HG03108 (cell line): ENCODE data around the gene SPRED1.

Source experiments
- ATAC-seq: cut with Tn5 transposase; IDR thresholded peaks from one replicate; pipeline ENCODE4 v1.9.1; 2021; ENCODE audit warnings: moderate library complexity; ENCODE audit not compliant: unreplicated experiment

Gene SPRED1

GRCh38 chr15:38335116-38335515 is 82.5 kb downstream of the SPRED1 start:
- ATAC-seq, result no peak

GRCh38 chr15:38344351-38344750 is 91.7 kb downstream of the SPRED1 start:
- ATAC-seq, result no peak

- ATAC-seq, result no peak
Observed at GRCh38 chr15:38349251-38349650, 96.6 kb downstream of the SPRED1 start.

GRCh38 chr15:38351466-38351865 is 98.8 kb downstream of the SPRED1 start:
- no peak for ATAC-seq

GRCh38 chr15:38354315-38354929 is 101.8 kb downstream of the SPRED1 start:
- no peak for ATAC-seq

- no peak for ATAC-seq
Observed at GRCh38 chr15:38362355-38362754, 109.7 kb downstream of the SPRED1 start.

GRCh38 chr15:38367476-38367875 is 114.8 kb downstream of the SPRED1 start:
- ATAC-seq, result no peak

- ATAC-seq, result no peak
Observed at GRCh38 chr15:38369936-38370478, 117.4 kb downstream of the SPRED1 start.

- no peak for ATAC-seq
Observed at GRCh38 chr15:38373016-38373415, 120.4 kb downstream of the SPRED1 start.

- ATAC-seq, result no peak
Observed at GRCh38 chr15:38374029-38374428, 121.4 kb downstream of the SPRED1 start.

- ATAC-seq, result no peak
Observed at GRCh38 chr15:38374556-38374955, 121.9 kb downstream of the SPRED1 start.

GRCh38 chr15:38376081-38376480 is 123.4 kb downstream of the SPRED1 start:
- ATAC-seq, result no peak

- ATAC-seq, result no peak
Observed at GRCh38 chr15:38377636-38378035, 125.0 kb downstream of the SPRED1 start.

- no peak for ATAC-seq
Observed at GRCh38 chr15:38378161-38378560, 125.5 kb downstream of the SPRED1 start.

GRCh38 chr15:38389924-38390542 is 137.4 kb downstream of the SPRED1 start:
- peak; percentile 54 for ATAC-seq

GRCh38 chr15:38391191-38391590 is 138.6 kb downstream of the SPRED1 start:
- ATAC-seq, result no peak

GRCh38 chr15:38398134-38398533 is 145.5 kb downstream of the SPRED1 start:
- no peak for ATAC-seq

GRCh38 chr15:38401106-38401505 is 148.5 kb downstream of the SPRED1 start:
- no peak for ATAC-seq

GRCh38 chr15:38401701-38402100 is 149.1 kb downstream of the SPRED1 start:
- no peak for ATAC-seq

GRCh38 chr15:38406436-38406835 is 153.8 kb downstream of the SPRED1 start:
- ATAC-seq, result no peak
